Erythroblast (primary cell): ENCODE measurements around the gene CDH22.
A peak's percentile ranks its signal among the peaks of the same experiment; 100 is the strongest.

ENCODE experiments used
- DNase-seq, 2 experiments: peaks; one replicate each; lab custom pipeline; 2025; lab: John Stamatoyannopoulos, UW
- GATA1 ChIP-seq: IDR thresholded peaks from 2 replicates; pipeline ENCODE4 v1.6.1; 2011; ENCODE audit warnings: low read depth, mild to moderate bottlenecking, control low read depth, low read length, moderate library complexity
- POLR2A ChIP-seq: IDR thresholded peaks from 2 replicates; pipeline ENCODE4 v1.6.1; 2011; ENCODE audit warnings: mild to moderate bottlenecking, low read length

CDH22 gene

GRCh38 chr20:46308258-46309157 is at the start of gene CDH22:
CDH22 (minus strand) TSS chr20:46308498; CDS start chr20:46251294, 57,204 bp downstream.
- TF ChIP-seq GATA1 = no peak
- no peak for TF ChIP-seq POLR2A
- peak; percentile 15 to 17 for DNase-seq

DNA sequence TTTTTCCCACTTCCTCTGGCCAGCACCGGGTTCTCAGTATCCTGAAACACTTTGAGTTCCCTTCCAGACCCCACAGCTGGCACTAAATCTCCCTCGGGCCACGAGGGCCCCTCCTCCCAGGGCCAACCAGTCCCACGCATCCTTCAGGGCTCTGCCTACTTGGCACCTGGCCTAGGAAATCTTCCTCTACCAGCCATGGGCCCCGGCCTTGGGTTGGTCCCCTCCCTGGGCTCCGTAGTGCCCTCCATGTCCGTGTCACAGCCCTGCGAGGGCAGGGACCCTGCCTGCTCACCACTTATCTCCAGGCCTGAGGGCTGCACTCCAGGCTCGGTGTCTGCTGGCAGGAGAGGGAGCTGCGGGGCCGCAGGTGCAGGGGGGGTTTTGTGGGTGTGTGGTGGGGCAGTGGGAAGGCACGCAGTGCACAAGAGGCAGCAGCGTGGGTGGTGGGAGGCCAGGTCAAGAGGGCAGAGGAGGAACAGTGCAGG is 48.8 kb upstream of the CDH22 start:
- no peak for TF ChIP-seq GATA1
- TF ChIP-seq POLR2A = peak; percentile 19
- no peak for DNase-seq

DNA sequence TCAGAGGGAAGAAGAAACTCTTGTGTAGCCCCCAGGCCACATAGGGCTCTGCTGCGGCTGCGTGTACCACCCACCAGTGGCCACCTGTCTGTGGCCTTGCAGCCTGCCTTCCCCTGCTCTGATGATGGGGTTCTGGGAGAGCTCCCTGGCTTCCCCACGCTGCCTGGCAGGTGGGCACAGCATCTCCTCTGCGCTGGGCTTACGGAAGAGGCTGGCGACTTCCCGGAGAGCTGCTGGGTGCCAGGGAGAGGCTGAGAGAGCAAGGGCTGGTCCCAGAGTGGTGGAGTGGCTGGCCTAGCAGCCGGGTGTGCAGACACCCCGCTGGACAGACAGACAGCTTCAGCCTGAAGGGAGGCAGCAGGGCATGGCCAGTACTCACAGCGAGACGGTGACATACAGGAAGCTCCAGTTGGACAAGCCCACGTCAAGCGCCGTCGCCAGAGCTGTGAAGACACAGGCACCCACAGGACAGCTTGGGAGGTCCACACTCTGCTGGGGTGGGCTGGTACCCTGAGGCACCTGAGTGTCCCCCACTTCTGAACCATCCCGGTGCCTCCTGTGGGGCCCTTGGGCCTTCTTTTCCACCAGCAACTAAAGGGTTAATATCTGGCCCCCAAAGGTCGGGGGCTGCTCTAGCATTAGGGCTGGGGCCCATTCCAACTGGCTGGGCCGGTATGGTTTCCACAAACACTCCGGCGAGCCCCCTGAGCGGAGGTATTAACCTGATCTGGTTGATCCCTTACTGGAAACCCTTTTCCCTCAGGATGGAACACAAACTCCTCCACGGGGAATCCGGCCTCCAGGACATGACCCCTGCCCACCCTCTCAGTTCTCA is 48.1 kb upstream of the CDH22 start:
- peak; percentile 24 for TF ChIP-seq POLR2A
- no peak for TF ChIP-seq GATA1
- DNase-seq = no peak

- TF ChIP-seq GATA1 (no peak), POLR2A (no peak)
- DNase-seq = no peak
These were observed 47.5 kb upstream of the CDH22 start for GRCh38 chr20:46355778-46356177.

- TF ChIP-seq POLR2A = no peak
- TF ChIP-seq GATA1 = no peak
- DNase-seq = no peak
These were observed 46.8 kb upstream of the CDH22 start for GRCh38 chr20:46354920-46355654.

DNA sequence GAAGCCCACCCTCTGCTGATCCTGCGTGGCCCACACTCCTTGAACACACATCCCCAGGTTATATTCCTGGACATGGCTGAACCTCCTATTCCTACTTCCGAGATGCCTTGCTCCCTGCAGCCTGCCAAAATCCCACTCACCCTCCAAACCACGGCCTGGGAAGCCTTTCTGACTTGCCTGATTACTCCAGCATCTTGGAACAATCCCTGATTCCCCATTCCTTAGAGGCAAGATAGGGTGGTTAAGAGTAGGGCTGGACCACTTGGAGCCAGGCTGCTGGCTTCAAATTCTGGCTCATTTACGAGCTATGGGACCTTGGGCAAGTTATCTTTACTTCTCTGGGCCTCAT is 45.9 kb upstream of the CDH22 start:
- TF ChIP-seq GATA1 = no peak
- TF ChIP-seq POLR2A = no peak
- DNase-seq = no peak

DNA sequence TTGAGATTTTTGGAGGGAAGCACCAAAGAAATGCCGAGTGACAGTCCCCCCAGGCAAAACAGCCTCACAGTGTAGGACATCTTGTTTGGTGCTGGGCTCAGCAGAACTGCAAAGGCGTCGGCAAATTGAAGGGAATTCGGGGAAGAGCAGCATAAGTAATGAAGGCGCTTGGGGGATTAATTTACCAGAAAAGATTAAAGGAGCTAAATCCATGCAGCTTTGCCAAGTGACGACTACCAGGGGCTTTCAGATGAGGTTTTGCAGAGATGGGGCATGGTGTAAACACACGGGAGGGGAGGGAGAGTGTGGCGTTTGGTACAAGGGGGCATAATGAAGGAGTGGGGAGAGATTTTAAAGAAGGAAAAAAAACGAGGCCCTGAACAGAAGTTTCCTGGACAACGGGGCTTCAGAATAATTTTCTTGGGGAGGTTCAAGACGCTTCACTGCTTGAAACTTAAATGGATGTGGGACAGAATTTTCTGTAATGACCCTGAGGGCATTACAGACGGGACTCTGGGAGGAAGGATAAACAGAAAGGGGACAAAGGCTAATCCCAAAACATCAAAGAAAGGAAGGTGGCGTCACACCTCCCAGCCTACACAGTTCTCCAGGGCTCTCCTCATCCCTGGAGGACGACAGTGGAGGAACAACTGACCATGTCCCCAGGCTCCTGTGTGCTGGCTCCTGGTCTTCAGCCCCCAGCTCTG is 45.4 kb upstream of the CDH22 start:
- DNase-seq = no peak
- TF ChIP-seq GATA1 (no peak), POLR2A (no peak)

DNA sequence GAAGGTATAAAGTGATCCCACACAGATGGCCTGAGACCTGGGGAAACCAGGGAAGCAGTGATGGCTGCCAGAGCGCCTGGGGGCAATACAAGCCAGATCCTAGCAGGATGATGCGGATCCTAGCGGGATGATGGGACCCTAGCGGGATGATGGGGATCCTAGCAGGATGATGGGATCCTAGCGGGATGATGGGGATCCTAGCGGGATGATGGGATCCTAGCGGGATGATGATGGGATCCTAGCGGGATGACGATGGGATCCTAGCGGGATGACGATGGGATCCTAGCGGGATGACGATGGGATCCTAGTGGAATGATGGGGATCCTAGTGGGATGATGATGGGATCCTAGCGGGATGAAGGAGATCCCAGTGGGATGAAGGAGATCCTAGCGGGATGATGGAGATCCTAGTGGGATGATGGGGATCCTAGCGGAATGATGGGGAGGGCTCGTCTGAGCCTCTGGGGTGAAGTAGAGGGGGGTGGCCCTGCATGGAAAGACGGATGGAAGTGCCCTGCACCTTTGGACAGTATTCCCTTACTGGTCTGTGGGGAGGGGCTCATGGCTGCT is 44.2 kb upstream of the CDH22 start:
- TF ChIP-seq GATA1 = no peak
- no peak for TF ChIP-seq POLR2A

GRCh38 chr20:46351357-46352058 is 43.2 kb upstream of the CDH22 start:
- DNase-seq = no peak
- no peak for TF ChIP-seq POLR2A
- TF ChIP-seq GATA1 = no peak

More for the DNA sequence above, 44.2 kb upstream of the CDH22 start:
- no peak for DNase-seq

GRCh38 chr20:46350986-46351267 is 42.6 kb upstream of the CDH22 start:
- TF ChIP-seq POLR2A (no peak), GATA1 (no peak)
- DNase-seq = no peak

DNA sequence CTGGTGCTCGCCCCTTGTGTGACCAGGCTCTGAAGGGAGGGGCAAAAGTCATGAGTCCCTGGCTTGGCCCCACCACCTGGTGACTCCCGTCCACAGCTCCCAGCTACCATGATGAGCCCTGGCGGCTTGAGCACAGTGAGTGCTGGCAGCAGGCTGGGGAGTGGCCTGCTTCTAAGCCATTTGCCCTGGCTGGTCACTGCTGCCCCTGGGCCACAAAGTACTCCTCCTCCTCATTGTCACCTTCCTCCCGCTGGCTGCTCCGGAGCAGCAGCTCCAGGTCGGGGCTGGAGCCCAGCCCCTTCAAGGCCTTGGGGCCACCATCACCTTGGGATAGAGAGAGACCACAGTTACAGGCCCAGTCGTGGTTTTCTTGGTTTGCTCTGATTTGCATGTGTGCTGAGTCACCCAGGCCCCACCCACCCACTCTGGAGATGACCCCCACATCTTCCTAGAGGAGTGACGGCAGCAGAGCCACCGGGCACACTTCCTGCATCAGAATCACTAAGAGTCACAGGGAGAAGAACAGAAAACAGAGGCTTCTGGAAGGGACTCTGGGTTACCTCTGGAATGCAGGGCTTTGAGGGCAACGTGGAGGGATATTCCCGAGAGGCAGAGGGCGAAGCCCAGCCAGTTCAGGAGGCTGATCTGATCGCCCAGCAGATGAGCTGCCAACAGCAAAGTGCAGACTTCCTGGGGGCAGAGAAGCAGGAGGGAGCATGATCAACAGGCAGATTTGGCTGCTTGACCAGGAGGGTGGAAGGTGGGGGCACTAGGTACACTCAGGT is 42.1 kb upstream of the CDH22 start:
- peak; percentile 31 to 56 for DNase-seq
- TF ChIP-seq POLR2A (no peak), GATA1 (no peak)
